C4-2B (cell line): ENCODE measurements around the gene CDH11.

Experiments
- H3K27ac ChIP-seq: fragments of 450-650 bp; 2 replicates; pipeline ENCODE4 v1.5.1; 2017
- CTCF ChIP-seq: fragments of 450-650 bp; conservative IDR thresholded peaks from 2 replicates; pipeline ENCODE4 v1.5.1; 2017; ENCODE audit warnings: mild to moderate bottlenecking
- ZFX ChIP-seq: fragments of 450-650 bp; IDR thresholded peaks from 2 replicates; pipeline ENCODE4 v1.6.1; 2017

The CDH11 gene

GRCh38 chr16:65102326-65102725 lies 19.5 kb downstream of the CDH11 start:
- TF ChIP-seq ZFX (no peak), CTCF (no peak)
- H3K27ac ChIP-seq, result no peak overlapping the region

- no peak overlapping the region for H3K27ac ChIP-seq
- TF ChIP-seq CTCF (no peak), ZFX (no peak)
Observed at GRCh38 chr16:65101009-65101408, 20.9 kb downstream of the CDH11 start.

GRCh38 chr16:65099607-65100006 lies 22.3 kb downstream of the CDH11 start:
- no peak for TF ChIP-seq CTCF
- no peak for TF ChIP-seq ZFX

GRCh38 chr16:65098916-65099315 lies 22.9 kb downstream of the CDH11 start:
- no peak overlapping the region for H3K27ac ChIP-seq
- TF ChIP-seq ZFX (no peak), CTCF (no peak)

More at GRCh38 chr16:65099607-65100006, 22.3 kb downstream of the CDH11 start:
- no peak overlapping the region for H3K27ac ChIP-seq

- no peak for TF ChIP-seq CTCF
- TF ChIP-seq ZFX, result no peak
- H3K27ac ChIP-seq, result no peak overlapping the region
Observed at GRCh38 chr16:65097296-65097695, 24.6 kb downstream of the CDH11 start.

- TF ChIP-seq CTCF, result no peak
- no peak for TF ChIP-seq ZFX
- no peak overlapping the region for H3K27ac ChIP-seq
Observed at GRCh38 chr16:65095906-65096305, 26.0 kb downstream of the CDH11 start.

GRCh38 chr16:65095090-65095728 lies 26.7 kb downstream of the CDH11 start:
- no peak overlapping the region for H3K27ac ChIP-seq
- TF ChIP-seq CTCF, result no peak
